ENCODE results near the gene PAXX.

DNA sequence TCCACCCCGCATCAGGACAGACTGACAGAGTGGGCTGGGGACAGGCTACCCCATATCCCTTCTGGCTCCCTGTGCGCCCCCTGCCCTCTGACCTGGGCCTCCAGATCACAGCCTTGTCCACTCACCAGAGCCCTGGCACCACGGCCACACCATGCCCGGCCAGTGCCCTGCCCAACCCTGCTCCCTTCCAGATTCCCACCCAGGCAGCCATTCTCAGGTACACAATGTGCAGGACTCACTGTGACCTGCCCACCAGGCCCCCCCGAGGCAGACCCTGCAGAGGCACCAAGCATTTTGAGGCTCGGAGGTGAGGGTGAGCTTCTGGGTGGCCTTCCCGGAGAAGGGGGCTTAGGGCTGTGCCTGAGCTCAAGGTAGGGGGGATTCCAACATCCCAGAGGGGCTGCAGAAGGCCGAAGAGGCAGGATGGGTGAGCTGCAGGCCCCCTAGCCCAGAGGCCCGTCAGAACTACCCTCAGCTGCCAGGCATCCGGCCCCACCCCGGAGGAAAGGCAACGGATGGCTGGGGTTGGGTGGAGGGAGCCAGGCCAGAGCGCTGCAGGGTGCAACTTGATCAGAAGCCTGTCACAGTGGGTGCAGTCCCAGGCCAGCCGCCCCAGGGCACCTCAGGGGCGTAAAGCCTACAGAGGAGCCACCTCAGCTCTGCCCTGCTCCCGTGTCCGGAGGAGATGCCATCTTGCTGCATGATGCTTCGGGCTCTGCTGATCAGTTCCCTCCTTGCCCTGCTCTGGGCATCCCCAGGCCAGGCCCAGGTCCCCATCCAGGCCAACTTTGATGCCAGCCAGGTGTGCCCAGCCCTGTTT, 9.8 kb upstream of the PAXX start, which contains the start of gene LCNL1:
- no peak for TF ChIP-seq POLR2A (IDR thresholded peaks at IDR 0.05)
- no peak for TF ChIP-seq CTCF (IDR thresholded peaks at IDR 0.05)
- TF ChIP-seq EP300 (IDR thresholded peaks at IDR 0.05) = peak in 1 of 2 donors; percentile 33

Data from tibial nerve (tissue), 4 donors.